HG02763 (cell line): Measurements from ENCODE around the gene OLIG2.

Experiments used
- ATAC-seq: cut with Tn5 transposase; IDR thresholded peaks from one replicate; pipeline ENCODE4 v1.9.1; 2021; ENCODE audit warnings: mild to moderate bottlenecking, moderate library complexity; ENCODE audit not compliant: unreplicated experiment

OLIG2 gene

DNA sequence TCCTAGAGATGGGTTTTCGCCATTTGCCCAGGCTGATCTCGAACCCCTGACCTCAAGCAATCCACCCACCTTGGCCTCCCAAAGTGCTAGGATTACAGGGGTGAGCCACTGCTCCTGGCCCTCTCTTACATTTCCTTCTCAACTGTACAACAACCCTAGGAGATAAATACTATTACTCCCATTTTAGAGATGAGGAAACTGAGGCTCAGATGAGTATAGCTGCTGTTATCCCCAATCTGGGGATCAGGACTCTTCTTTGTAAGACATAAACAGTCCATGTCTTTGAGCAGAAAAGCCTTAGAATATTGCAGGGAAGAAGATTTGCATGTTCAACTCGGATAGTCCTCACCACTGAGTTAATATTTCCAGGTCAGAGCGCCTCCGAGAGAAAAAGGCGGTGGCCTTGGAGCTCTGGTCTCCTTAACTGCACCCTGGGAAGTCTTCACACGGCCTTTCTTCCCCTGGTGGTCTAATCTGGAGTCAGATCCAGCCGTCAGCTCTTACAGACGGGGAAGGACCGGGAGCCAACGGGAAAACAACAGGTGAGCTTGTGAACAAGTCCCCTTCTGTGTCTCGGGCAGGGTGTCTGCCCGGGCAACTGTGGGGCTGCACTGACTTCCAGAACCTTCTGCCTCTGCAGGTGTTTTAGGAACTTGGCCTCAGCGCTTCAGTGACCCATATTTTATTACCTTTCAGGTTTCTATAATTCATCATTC, 38.3 kb downstream of the OLIG2 start:
- no peak for ATAC-seq

DNA sequence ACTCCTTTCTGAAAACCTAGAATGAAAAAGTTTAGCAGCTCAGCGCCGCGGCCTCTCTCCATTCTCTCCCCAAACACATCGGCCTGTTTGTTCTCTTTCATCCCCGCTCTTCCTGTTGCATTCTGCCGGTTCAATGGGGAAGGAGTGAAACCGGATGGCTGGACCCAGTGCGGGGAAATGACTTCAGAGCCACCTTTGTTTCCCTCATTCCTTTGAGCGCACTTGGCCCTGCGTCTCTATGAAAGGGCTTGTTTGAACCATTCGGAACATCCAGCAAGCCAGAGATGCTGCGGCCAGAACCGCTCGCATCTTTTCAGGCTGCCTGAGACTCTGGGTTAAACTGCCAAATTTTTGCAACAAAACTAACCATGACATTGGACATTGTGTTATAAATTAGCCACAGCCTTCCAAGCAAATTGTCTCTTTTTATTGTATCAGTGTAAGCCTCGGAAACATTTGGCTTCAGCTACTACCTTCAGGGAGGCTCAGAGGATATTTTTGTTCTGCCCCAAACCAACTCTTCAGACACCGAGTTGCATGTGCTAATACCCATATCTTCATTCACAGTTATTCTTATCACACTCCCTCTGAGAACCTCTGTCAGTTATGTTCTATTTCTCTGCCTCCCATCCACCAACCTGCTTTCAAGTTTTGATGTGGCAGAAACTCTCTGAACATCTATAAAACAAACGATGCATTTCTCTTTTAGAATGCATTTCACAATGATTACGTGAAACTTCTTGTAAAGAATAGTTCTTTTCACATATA, 39.1 kb downstream of the OLIG2 start:
- ATAC-seq: no peak

DNA sequence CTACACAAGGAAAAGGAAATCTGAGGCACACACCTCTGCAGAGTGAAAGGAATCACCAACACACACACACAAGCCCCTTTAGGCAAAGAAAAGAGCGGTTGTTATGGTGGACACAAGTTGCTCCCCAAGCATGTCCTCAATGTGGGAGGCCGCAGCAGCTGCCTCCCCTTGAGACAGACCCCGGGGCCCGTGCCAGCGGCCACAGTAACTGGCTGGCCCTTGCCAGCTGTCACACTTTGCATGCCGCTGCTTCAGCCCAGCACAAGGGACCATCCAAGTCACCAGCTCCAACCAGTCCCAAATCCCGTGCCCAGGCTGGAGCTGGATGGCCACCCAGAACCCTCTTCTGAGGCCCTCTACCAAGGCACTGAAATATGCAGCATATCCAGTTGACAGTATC, 41.3 kb downstream of the OLIG2 start:
- ATAC-seq: no peak

DNA sequence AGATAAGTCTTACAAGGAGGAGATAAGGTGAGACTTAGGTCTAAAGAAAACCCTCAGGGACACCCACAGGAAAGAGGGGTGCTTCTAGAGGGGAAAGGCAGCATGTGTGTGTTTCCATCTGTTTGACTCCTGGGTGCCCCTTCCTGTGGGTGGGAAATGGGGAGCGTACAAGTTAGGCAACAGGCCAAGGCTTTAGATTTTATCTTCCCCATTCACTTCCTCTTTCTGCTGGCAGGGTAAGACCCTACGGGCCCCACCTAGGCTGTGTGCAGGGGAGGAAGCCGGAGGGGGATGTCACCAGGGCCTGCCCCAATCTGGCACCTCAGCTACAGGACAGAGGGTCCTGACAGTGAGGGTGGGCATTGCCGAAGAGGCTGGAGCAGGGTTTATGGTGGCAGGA, 41.7 kb downstream of the OLIG2 start:
- no peak for ATAC-seq

DNA sequence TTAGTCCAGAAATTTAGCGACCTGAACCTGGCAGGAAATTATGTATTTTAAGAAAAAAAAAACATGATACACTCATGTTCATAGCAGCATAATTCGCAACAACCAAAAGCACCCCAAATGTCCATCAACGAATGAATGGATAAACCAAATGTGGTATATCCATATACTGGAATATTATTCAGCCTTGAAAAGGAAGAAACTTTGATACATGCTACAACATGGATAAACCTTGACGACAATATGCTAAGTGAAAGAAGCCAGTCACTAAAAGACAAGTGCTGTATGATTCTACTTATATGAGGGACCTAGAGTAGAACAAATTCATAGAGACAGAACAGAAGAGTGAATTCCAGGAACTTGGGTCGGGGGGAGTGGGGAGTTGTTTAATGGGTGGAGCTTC, 43.5 kb downstream of the OLIG2 start:
- ATAC-seq: no peak

DNA sequence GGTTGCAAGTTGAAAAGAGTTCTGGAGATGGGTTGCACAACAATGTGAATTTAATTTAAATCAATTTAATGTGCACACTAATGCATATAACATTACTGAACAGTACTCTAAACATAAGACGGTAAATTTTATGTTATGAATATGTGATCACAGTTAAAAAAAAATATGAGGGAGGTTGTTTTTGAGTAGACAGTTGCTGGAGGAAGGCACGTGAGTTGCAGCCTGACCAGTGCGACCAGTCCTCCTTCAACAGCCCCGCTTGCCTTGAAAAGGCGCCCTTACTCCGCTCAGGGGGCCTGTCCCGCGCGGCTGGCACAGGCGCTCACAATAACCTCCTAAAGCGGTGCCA, 43.9 kb downstream of the OLIG2 start:
- no peak for ATAC-seq

DNA sequence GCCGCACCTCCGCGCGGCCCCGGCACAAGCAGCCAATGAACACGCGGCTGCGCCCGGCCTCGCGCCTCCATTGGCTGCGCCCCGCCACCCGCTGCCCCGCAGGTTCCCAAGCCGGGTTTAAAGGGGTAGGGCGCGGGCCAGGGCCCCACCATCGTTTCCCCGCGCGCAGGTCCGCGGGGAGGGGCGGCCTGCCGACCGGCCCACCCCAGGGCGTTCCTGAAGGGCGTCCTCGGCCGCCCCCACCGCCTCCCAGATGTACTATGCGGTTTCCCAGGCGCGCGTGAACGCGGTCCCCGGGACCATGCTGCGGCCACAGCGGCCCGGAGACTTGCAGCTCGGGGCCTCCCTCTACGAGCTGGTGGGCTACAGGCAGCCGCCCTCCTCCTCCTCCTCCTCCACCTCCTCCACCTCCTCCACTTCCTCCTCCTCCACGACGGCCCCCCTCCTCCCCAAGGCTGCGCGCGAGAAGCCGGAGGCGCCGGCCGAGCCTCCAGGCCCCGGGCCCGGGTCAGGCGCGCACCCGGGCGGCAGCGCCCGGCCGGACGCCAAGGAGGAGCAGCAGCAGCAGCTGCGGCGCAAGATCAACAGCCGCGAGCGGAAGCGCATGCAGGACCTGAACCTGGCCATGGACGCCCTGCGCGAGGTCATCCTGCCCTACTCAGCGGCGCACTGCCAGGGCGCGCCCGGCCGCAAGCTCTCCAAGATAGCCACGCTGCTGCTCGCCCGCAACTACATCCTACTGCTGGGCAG, 44.4 kb downstream of the OLIG2 start, which contains the start of gene OLIG1:
TSS of gene OLIG1 (plus strand) at position 148 of the 750 bp plus-strand sequence. CDS start at position 254, 106 bp downstream.
- ATAC-seq: no peak

DNA sequence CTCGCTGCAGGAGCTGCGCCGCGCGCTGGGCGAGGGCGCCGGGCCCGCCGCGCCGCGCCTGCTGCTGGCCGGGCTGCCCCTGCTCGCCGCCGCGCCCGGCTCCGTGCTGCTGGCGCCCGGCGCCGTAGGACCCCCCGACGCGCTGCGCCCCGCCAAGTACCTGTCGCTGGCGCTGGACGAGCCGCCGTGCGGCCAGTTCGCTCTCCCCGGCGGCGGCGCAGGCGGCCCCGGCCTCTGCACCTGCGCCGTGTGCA, 44.9 kb downstream of the OLIG2 start:
- no peak for ATAC-seq

DNA sequence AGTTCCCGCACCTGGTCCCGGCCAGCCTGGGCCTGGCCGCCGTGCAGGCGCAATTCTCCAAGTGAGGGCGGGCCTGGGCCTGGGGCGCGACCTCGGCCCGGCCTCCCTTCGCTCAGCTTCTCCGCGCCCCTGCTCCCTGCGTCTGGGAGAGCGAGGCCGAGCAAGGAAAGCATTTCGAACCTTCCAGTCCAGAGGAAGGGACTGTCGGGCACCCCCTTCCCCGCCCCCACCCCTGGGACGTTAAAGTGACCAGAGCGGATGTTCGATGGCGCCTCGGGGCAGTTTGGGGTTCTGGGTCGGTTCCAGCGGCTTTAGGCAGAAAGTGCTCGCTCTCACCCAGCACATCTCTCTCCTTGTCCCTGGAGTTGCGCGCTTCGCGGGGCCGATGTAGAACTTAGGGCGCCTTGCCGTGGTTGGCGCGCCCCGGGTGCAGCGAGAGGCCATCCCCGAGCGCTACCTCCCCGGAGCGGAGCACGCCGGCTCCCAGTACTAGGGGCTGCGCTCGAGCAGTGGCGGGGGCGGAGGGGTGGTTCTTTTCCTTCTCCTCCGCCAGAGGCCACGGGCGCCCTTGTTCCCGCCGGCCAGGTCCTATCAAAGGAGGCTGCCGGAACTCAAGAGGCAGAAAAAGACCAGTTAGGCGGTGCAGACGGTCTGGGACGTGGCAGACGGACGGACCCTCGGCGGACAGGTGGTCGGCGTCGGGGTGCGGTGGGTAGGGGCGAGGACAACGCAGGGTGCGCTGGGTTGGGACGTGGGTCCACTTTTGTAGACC, 45.4 kb downstream of the OLIG2 start:
- no peak for ATAC-seq

DNA sequence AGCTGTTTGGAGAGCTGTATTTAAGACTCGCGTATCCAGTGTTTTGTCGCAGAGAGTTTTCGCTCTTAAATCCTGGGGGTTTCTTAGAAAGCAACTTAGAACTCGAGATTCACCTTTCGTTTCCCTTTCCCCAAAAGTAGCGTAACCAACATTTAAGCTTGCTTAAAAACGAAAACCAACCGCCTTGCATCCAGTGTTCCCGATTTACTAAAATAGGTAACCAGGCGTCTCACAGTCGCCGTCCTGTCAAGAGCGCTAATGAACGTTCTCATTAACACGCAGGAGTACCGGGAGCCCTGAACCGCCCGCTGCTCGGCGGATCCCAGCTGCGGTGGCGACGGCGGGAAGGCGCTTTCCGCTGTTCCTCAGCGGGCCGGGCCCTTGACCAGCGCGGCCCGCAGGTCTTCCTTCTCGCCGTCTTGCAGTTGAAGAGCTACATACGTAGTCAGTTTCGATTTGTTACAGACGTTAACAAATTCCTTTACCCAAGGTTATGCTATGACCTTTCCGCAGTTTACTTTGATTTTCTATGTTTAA, 46.1 kb downstream of the OLIG2 start:
- no peak for ATAC-seq

DNA sequence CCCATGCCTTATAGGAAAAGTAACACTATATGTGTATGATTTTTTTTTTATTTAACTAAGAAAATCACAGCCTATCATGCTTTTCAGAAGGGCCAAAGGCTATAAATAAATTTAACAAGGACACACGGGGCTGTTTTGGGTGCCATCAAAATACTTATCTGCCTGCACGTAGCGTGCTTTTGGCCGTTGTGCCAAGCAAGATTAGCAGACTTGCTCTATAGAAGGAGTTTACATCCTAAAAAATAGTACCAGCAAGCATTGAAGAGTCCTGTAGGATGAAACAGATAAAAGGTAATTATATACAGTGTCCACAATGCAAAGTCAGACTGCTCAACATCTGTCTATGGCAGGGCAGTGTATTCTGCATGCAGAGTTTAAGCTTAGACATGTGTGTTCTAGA, 47.9 kb downstream of the OLIG2 start:
- no peak for ATAC-seq

DNA sequence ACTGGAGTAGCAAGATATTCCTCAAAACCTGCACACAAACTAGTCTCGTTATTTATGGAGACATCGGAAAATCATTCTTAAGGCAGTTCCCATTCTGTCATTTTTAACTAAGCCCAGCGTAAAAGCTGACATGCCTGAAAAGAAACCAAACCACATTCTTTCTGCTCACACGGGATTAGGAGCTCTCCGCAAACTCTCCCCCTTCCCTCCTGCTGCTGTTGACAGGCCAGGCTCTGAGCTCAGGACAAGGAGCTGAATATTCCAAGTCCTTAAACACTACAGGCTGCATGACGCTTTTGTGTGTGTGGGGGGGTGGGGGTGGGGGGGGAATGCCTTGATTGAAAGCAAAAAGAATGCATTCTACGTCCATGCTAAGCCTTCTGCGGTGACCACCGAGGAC, 49.4 kb downstream of the OLIG2 start:
- no peak for ATAC-seq

DNA sequence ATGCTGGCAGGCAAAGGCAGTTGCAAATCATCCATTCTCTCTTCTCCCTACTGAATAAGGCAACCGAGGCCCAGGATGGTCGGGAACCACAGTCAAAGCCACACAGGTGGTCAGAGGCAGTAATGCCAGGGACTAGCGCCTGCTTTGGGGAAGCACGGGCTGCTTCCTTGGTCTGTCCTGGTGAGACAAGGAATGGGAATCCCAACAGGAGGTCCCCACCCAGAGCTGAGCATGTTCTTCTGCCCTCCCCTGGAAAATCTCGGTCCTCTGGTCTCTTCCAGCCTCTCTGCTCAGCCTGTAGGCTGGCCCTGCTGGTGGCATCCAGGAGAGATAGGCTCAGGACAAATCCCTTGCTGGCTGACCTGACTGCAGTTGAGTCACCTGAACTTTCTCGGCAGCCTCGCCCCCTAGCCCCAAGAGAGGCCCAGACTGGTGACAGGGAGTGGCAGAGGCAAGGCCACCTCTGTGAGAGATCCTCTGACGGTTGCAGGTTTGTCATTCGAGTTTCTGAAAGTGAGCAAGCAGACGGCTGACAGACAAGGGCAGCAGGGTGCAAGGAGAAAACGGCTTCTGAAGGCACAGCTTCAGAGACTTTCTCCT, 50.0 kb downstream of the OLIG2 start:
- ATAC-seq: no peak

DNA sequence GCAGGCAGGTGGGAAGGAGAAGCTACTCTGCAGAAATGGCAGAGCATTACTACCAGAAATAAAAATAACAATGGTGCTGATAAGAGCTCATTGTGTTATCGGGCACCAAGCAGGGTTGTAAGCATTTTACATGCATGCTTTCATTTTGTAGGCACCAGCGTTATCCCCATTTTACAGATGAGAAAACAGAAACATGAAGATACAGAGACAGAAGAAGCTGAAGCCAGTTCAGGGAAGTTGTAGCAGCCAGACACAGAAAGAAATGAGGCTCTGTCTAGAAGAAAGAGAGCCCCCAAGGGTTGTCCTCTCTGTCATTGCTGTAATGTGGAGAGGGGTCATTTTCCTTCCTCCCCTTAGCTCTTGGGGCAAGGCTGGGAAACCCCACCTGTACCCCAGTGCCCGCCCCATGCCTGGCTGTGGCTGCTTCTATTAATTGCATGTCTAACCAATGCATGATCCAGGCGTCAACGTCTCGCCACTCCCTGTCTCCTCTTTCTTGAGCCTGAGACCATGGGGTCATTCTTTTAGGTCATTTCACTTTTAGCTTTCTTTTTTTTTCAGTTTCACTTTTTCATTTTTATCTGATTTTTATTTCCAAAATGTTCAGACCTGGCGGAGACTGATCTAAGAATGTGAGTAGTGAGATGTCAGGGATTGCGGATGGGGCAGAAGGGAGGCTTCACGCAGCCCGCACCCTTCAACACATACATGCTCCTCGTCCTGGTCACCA, 51.0 kb downstream of the OLIG2 start:
- ATAC-seq: no peak
